Panc1 (cell line): ENCODE data around the gene TMEM117. TPM values are rescaled to one million over a fixed set of nuclear protein-coding genes. Genes with fewer than 3 reads are reported as not detected.

Experiments
- ATAC-seq: fragments of 200-7000 bp; cut with Tn5 transposase; 2 replicates; pipeline ENCODE4 v1.9.1; 2020; ENCODE audit warnings: mild to moderate bottlenecking, moderate library complexity
- BruUV-seq: library from RNA; stranded (reverse); fragments of 400-500 nt; replicated peaks from 2 replicates; lab custom pipeline; 2021; lab: Mats Ljungman, UMichigan
- CTCF ChIA-PET: fragments of 300-600 bp; sonication (Branson Sonifier 250); formaldehyde crosslinking; loops from one replicate; lab custom pipeline; 2022; ENCODE audit warnings: antibody characterized with exemption; lab: Charles Lee
- POLR2A ChIA-PET: fragments of 300-600 bp; sonication (Branson Sonifier 250); formaldehyde crosslinking; loops from one replicate; lab custom pipeline; 2022; ENCODE audit warnings: antibody characterized with exemption; lab: Charles Lee
- DNase-seq: peaks from one replicate; pipeline ENCODE4 v3.0.0-alpha.2; 2010; ENCODE audit warnings: low read depth, low spot score
- H3K27ac ChIP-seq: 2 replicates; pipeline ENCODE4 v1.5.1; 2011; ENCODE audit warnings: mild to moderate bottlenecking, low read length, inconsistent platforms
- H3K27me3 ChIP-seq: fragments of 200-500 bp; sonication (Bioruptor generic); 2 replicates; pipeline ENCODE4 v1.6.0; 2014; ENCODE audit warnings: low read length, inconsistent platforms; ENCODE audit not compliant: control insufficient read depth, insufficient read depth
- H3K36me3 ChIP-seq: fragments of 200-500 bp; sonication (Bioruptor generic); 2 replicates; pipeline ENCODE4 v1.5.1; 2014; ENCODE audit warnings: inconsistent platforms, mild to moderate bottlenecking, low read length, moderate library complexity; ENCODE audit not compliant: control insufficient read depth, insufficient read depth
- H3K4me1 ChIP-seq: 2 replicates; pipeline ENCODE4 v1.5.1; 2011; ENCODE audit warnings: inconsistent platforms, mild to moderate bottlenecking, low read length, moderate library complexity; ENCODE audit not compliant: control insufficient read depth, insufficient read depth
- H3K4me3 ChIP-seq, 2 experiments: 2 replicates each; pipeline ENCODE4 v1.5.1; 2011 to 2012; ENCODE audit warnings: low read depth in 2 of 2, low read length in 2 of 2, mild to moderate bottlenecking in 2 of 2, inconsistent platforms in 1 of 2, moderate library complexity in 1 of 2
- H3K9me3 ChIP-seq: fragments of 200-500 bp; sonication (Bioruptor generic); 2 replicates; pipeline ENCODE4 v1.5.1; 2014; ENCODE audit warnings: low read depth, mild to moderate bottlenecking, inconsistent platforms, low read length, moderate library complexity; ENCODE audit not compliant: control insufficient read depth, insufficient read depth
- POLR2AphosphoS5 ChIP-seq: IDR thresholded peaks from 2 replicates; pipeline ENCODE4 v1.6.1; 2012; ENCODE audit warnings: mild to moderate bottlenecking, low read depth, low read length, moderate library complexity
- SIN3A ChIP-seq: IDR thresholded peaks from 2 replicates; pipeline ENCODE4 v1.6.1; 2012; ENCODE audit warnings: low read depth, mild to moderate bottlenecking, low read length, moderate library complexity, borderline replicate concordance; ENCODE audit not compliant: insufficient read depth
- TCF7L2 ChIP-seq: IDR thresholded peaks from 2 replicates; pipeline ENCODE4 v1.6.1; 2011; ENCODE audit warnings: mild to moderate bottlenecking, low read depth, low read length, inconsistent platforms
- in situ Hi-C: cut with HindIII; loops from 2 replicates; pipeline ENCODE4 v1.10.0; 2016; ENCODE audit warnings: low sequenced_read_pairs, low pct_unique_long_range_greater_than_20kb
- intact Hi-C: fragments of 100-400 bp; cut with micrococcal nuclease; formaldehyde crosslinking; loops from one replicate; pipeline ENCODE4 v1.10.0; 2022; ENCODE audit not compliant: unreplicated experiment
- total RNA-seq: library from RNA; stranded (reverse); gene quantifications from one replicate; pipeline ENCODE4 v1.2.1, GENCODE V29; 2021; ENCODE audit not compliant: unreplicated experiment
- TF ChIP-seq, protein P1 (sequence below): fragments of 450-650 bp; IDR thresholded peaks from 2 replicates; pipeline ENCODE4 v1.5.1; 2017; ENCODE audit warnings: mild to moderate bottlenecking
- TF ChIP-seq, protein P2 (sequence below), 2 experiments: IDR thresholded peaks; 2 replicates each; pipeline ENCODE4 v1.6.1; 2011 to 2012; ENCODE audit warnings: low read depth in 2 of 2, control low read depth in 1 of 2, low read length in 1 of 2, mild to moderate bottlenecking in 1 of 2, moderate library complexity in 1 of 2; ENCODE audit not compliant: insufficient read depth in 1 of 2

Gene TMEM117
- total RNA-seq, 1 experiment from 2014 or later, result 5.5 TPM

GRCh38 chr12:44286821-44287505 is 451.1 kb downstream of the TMEM117 start:
- intact Hi-C loops, result no loop called here
- Histone ChIP-seq H3K4me3 (no peak overlapping the region), H3K27ac (no peak overlapping the region), H3K27me3 (no peaks in the 10 kb centered on the region), H3K4me1 (no peaks in the 10 kb centered on the region), H3K9me3 (no peaks in the 10 kb centered on the region), H3K36me3 (no peaks in the 10 kb centered on the region)
- TF ChIP-seq TCF7L2 (no peak), POLR2AphosphoS5 (no peak), SIN3A (no peak)
- TF ChIP-seq, protein P1, sequence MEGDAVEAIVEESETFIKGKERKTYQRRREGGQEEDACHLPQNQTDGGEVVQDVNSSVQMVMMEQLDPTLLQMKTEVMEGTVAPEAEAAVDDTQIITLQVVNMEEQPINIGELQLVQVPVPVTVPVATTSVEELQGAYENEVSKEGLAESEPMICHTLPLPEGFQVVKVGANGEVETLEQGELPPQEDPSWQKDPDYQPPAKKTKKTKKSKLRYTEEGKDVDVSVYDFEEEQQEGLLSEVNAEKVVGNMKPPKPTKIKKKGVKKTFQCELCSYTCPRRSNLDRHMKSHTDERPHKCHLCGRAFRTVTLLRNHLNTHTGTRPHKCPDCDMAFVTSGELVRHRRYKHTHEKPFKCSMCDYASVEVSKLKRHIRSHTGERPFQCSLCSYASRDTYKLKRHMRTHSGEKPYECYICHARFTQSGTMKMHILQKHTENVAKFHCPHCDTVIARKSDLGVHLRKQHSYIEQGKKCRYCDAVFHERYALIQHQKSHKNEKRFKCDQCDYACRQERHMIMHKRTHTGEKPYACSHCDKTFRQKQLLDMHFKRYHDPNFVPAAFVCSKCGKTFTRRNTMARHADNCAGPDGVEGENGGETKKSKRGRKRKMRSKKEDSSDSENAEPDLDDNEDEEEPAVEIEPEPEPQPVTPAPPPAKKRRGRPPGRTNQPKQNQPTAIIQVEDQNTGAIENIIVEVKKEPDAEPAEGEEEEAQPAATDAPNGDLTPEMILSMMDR, result no peak
- TF ChIP-seq, protein P2, sequence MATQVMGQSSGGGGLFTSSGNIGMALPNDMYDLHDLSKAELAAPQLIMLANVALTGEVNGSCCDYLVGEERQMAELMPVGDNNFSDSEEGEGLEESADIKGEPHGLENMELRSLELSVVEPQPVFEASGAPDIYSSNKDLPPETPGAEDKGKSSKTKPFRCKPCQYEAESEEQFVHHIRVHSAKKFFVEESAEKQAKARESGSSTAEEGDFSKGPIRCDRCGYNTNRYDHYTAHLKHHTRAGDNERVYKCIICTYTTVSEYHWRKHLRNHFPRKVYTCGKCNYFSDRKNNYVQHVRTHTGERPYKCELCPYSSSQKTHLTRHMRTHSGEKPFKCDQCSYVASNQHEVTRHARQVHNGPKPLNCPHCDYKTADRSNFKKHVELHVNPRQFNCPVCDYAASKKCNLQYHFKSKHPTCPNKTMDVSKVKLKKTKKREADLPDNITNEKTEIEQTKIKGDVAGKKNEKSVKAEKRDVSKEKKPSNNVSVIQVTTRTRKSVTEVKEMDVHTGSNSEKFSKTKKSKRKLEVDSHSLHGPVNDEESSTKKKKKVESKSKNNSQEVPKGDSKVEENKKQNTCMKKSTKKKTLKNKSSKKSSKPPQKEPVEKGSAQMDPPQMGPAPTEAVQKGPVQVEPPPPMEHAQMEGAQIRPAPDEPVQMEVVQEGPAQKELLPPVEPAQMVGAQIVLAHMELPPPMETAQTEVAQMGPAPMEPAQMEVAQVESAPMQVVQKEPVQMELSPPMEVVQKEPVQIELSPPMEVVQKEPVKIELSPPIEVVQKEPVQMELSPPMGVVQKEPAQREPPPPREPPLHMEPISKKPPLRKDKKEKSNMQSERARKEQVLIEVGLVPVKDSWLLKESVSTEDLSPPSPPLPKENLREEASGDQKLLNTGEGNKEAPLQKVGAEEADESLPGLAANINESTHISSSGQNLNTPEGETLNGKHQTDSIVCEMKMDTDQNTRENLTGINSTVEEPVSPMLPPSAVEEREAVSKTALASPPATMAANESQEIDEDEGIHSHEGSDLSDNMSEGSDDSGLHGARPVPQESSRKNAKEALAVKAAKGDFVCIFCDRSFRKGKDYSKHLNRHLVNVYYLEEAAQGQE (IDR thresholded peaks at IDR 0.05; ENCODE audit: insufficient read depth in 1 of 2, low read depth in 2 of 2, low read length in 1 of 2), result no peak
- in situ Hi-C loops, result no loop called here
- no TSS peak for BruUV-seq
- ChIA-PET POLR2A (no interaction called here), CTCF (no interaction called here)
- DNase-seq, result no peak
- no peak for ATAC-seq

DNA sequence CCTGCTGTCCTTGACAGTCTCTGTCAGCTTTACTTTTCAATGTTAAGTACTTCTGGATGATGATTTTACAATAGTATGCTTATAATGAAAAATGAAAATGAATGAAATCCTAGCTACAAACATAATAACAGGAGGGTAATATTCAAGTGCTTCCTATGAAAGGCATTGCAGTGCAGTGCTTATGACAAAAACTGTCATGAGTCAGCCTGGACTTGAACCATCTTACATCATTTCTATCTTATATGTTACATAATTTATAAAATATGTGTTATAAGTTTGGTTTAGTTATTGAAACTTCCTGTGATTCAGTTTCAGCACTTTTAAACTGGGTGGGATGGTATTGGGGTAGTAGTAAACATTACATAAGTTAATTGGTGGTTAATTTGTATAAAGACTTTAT is 451.7 kb downstream of the TMEM117 start:
- Histone ChIP-seq H3K4me1 (no peaks in the 10 kb centered on the region), H3K27me3 (no peaks in the 10 kb centered on the region), H3K9me3 (no peaks in the 10 kb centered on the region), H3K4me3 (no peak overlapping the region), H3K27ac (no peak overlapping the region), H3K36me3 (no peaks in the 10 kb centered on the region)
- BruUV-seq, result no TSS peak
- CTCF ChIA-PET, result no interaction called here
- DNase-seq (no peak), ATAC-seq (no peak)
- TF ChIP-seq TCF7L2, result no peak
- TF ChIP-seq, protein P2 (IDR thresholded peaks at IDR 0.05; ENCODE audit: insufficient read depth in 1 of 2, low read depth in 2 of 2, low read length in 1 of 2), result no peak
- TF ChIP-seq SIN3A, result no peak
- TF ChIP-seq, protein P1, result no peak
- TF ChIP-seq POLR2AphosphoS5, result no peak
- in situ Hi-C loops, result no loop called here
- intact Hi-C loops, result no loop called here
- POLR2A ChIA-PET, result no interaction called here
